ENCODE data around the gene SMYD3.

GRCh38 chr1:245762396-245762910 is 744.6 kb downstream of the SMYD3 start:
- no peak for TF ChIP-seq CTCF (IDR thresholded peaks at IDR 0.05; ENCODE audit: insufficient read depth, low read length, poor library complexity, severe bottlenecking)
- TF ChIP-seq EZH2phosphoT487 (conservative IDR thresholded peaks at IDR 0.05; ENCODE audit: low read length), result no peak
